RCC 7860 (cell line): ENCODE data around the gene SDSL.

ENCODE experiments used
- DNase-seq: peaks from one replicate; pipeline ENCODE4 v3.0.0-alpha.2; 2015; ENCODE audit warnings: low spot score
- FAIRE-seq: peaks from 2 replicates; lab custom pipeline; 2012; peaks lifted over from hg19 to GRCh38; lab: Jason Lieb, UNC

SDSL gene

DNA sequence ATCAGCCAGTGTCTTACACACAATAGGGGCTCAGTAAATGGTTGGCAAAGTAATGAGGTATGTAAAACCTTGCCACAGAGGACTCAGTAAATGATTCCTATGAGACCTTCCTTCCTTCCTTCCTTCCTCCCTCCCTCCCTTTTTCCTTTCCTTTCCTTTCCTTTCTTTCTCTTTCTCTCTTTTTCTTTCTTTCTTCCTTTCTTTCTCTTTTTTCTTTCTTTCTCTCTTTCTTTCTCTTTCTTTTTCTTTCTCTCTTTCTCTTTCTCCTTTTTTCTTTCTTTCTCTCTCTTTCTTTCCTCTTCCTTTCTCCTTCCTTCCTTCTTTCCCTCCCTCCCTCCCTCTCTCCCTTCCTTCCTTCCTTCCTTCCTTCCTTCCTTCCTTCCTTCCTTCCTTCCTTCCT is 26.0 kb upstream of the SDSL start:
- DNase-seq (no peak), FAIRE-seq (no peak)

DNA sequence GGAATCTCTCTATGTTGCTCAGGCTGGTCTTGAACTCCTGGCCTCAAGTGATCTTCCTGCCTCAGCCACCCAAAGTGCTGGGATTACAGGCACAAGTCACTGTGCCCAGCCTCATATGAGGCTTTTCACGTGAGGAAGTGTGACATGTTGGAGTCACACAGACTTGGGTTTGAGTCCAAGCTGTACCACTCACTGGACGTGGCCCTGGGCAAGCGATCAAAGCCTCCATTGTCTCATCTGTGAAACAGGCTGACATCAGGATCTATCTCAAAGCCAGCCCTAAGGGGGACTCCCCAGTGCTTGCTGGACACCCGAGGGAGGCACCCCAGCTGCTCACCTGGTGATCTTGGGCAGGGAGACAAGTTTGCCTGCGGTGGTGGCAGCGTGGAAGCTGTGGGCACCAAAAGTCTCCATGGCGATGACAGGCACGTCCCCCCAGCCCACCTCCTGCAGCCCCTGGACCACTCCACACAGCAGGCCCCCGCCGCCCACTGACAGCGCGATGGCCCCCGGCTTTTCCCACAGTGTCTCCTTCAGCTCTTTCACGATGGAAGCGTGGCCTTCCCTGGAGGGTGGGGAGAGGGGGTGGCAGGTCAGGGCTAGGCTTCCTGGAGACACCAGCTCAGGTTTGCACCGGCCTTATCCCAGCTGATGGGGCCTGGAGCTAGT is 25.2 kb upstream of the SDSL start:
- no peak for DNase-seq
- FAIRE-seq: no peak

DNA sequence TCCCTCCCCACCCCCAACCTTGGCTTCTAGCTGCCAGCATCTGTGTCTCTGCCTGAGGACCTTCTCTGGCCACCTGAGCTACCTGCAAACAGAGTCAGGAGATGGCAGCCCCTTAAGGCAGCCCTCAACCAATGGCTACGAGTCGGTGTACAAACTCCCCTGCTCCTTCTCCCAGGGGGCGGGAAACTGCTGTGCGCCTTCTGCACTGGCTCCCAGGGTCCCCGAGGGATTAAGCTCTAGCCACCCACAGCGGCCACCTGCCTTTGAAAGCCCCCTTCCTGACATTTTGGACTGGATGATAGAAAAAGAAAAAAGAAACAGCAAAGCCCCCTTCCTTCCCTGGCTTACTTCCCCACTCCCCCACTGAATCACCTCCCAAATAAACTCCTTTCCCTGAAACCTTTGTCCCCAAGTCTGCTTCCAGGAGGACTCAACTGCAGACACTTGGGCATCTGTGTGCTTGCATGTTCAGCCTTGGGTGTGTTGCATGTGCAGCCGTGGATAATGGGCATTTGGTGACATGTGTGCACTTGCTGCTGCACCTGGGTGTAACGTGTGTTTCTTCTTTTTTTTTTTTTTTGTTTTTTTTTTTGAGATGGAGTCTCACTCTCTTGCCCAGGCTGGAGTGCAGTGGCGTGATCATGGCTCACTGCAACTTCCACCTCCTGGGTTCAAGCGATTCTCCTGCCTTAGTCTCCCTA is 24.5 kb upstream of the SDSL start:
- FAIRE-seq (no peak), DNase-seq (no peak)

DNA sequence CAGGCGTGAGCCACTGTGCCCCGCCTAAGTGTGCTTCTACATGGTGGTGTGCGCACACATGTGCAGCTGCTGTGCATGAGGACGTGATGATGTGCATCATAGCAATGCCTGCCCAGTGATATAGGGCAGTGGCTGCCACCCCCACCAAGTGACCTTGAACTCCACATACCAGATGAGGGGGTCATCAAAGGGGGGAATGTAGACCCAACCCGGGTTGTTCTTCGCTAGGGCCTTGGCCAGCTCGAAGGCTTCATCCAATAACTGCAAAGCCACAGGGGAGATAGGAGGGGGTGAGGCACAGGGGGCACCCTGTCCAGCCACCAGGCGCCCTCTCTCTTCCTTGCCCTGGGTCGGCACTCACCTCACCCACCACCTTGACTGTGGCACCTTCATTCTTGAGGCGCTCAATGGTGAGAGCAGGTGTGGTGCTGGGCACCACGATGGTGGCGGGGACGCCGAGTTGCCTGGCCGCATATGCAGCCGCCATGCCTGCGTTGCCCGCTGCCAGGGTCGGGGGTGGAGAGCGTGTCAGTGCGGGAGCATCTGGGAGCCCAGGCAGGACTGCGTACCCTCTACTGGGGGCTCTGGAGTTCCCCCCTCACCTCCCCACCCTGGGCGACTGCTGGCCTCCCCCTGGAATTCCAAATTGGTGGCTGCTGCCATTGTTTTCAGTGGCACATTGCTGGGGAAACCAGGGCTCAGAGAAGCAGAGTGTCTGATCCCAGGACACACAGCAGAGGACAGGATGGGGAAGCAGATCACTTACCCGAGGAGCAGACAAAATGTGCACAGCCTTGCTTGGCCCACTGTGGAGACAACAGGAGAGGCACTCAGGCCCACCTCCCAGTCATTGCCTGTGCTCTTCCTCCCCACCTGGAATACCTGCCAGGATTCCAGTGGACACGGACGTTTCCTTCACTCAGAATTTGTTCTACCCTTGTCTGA is 23.6 kb upstream of the SDSL start:
- FAIRE-seq: no peak
- DNase-seq: no peak

DNA sequence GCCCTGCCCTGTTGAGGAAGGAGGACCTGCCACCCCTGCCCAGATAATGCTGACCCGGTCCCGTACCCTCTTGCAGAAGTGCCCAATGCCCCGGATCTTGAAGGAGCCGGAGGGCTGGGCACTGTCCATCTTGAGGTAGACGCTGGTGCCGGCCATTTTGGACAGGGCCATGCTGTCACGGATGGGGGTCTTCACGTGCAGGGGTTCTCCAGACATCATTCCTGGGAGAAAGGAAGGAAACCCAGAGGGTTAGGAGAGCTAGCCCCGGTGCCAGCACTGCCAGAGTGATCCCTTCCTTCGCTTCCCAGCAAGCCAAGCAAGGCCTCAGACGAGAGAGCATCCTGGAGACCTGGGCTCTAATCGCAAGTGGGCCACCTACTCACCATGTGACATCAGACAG is 22.7 kb upstream of the SDSL start:
- FAIRE-seq (no peak), DNase-seq (no peak)

DNA sequence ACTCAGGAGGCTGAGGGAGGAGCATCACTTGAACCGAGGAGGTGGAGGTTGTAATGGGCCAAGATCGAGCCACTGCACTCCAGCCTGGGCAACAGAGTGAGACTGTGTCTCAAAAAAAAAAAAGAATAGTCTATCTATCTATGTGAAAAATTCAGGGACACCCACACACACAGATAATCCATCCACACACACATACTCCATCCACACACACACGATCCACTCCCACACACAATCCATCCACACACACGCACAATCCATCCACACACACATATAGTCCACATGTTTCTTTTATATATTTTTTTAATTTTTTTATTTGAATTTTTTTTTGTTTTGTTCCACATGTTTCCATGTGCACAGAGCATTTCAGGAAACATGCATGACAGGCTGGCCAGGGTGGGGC is 21.8 kb upstream of the SDSL start:
- no peak for FAIRE-seq
- DNase-seq: no peak

DNA sequence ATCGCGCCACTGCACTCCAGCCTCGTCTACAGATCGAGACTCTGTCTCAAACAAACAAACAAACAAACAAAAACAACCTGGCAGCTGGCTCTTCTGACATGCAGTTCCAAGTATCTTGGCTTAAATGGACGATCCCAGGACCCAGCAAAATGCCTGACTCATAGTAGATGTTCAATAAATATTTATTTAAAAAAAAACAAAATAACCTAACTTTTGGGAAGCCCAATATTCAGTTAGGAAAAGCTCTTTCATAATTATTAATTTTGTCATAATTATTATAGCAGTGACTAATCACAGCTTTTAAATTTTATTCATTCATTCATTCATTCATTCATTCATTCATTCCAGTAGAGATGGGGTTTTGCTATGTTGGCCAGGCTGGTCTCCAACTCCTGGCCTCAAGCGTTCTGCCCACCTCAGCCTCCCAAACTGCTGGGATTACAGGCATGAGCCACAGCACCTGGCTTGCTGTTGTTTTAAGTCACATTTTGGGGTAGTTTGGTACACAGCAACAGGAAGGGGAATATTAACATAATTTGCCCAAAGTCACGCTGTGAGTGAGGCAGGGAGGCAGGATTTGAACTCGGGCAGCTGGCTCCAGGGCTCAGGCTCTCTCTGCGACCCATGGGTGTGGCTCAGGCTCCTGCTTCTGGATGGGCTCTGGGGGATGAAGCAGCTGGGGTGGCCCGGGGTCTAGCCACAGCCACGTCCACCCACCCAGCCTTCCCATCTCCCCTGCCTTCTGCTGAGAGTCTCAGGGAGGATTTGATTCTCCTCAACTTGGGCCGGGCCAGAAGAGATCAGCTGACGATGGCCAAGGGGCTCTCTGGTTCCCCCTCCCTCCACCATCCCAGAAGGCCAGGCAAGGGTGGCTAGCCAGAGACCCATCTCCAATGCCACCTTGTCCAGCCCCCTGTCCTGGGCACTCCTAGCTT is 20.8 kb upstream of the SDSL start:
- FAIRE-seq: no peak
- DNase-seq: no peak

DNA sequence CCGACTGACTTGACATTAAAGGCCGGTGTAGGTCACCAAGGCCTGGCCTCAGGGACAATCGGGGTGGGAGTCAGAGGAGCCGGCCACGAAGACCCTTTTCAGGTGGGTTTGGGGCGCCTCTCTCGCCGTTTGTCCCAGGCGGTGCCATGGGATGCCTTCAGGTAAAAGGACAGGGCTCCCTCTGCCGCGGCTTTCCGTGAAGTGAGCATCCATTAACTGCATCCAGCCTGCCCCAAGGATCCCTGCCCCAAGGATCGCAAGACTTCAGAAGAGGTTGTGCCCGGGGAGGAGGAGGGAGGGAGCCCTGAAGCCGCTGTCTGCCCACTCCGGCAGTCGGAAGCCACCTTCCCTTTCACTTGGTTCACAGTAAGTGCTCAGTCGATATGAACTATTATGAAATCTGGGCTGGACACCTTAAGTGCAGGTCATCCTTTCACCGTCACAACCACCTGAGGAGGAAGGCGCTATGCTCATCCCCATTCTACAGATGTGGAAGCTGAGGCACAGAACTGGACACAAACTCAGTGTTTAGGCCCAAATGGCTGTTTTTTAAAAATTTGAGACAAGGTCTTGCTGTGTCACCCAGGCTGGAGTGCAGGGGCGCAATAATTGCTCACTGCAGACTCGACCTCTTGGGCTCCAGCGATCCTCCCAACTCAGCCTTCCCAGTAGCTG is 19.5 kb upstream of the SDSL start:
- DNase-seq: no peak
- FAIRE-seq: no peak

DNA sequence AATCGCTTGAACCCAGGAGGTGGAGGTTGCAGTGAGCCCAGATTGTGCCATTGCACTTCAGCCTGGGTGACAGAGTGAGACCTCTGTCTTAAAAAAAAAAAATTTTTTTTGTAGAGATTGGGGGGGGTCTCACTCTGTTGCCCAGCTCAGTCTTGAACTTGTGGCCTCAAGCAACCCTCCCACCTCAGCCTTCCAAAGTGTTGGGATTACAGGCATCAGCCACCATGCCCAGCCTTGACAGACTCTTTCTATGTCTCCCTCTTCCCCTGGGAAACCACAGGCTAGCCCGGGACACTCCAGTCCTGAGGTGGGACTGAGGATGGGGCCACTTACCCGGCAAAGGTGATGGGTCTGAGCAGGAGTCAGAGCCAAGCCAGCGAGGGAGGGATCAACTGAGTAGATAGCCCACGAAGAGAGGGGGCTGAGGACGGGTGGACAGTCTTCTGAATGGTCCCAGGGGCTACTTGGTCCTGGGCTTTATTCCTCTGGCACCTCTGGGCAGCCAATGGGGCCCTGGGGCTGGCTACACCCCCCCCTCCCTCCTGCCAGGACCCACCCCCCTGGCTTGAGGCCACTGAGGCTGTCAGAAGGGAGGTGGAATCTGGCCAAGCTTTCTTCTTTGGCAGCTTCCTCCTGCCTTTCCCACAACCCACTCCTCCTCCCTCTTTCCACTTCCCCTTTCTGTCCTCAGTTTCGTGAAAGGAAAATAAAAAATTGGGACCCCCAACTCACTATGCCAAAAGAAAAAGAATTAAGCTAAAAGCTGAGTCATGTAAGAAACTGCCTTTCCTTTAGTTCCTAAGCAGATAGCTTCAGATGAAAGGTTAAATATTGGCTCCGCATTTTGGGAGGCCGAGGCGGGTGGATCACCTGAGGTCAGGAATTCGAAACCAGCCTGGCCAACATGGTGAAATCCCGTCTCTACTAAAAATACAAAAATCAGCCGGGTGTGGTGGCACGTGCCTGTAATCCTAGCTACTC is 18.5 kb upstream of the SDSL start, which contains the start of gene SDS:
TSS of gene SDS (minus strand) at position 453 of the 981 bp plus-strand sequence. CDS start 4,179 bp downstream, outside the sequence.
- FAIRE-seq: no peak

DNA sequence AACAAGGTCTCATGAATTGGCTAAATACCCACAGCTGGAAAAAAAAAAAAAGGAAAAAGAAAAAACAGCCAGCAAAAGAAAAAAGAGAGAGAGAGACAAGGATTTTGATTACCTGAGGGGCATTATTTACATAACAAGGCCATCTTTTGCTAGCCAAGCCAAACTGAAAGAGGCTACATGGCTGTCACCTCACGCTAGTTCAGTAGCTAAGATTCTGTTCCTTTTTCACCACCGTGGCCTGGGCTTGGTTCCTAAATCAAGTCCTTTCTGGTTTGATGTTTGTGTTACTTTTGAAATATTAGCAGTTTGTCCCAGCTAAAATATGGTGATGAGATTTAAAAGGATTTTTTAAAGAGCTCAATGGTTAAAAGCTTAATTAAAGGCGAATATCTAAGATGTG is 16.5 kb upstream of the SDSL start:
- no peak for FAIRE-seq
- no peak for DNase-seq

More for the DNA sequence above, 18.5 kb upstream of the SDSL start, which contains the start of gene SDS:
- DNase-seq: no peak

DNA sequence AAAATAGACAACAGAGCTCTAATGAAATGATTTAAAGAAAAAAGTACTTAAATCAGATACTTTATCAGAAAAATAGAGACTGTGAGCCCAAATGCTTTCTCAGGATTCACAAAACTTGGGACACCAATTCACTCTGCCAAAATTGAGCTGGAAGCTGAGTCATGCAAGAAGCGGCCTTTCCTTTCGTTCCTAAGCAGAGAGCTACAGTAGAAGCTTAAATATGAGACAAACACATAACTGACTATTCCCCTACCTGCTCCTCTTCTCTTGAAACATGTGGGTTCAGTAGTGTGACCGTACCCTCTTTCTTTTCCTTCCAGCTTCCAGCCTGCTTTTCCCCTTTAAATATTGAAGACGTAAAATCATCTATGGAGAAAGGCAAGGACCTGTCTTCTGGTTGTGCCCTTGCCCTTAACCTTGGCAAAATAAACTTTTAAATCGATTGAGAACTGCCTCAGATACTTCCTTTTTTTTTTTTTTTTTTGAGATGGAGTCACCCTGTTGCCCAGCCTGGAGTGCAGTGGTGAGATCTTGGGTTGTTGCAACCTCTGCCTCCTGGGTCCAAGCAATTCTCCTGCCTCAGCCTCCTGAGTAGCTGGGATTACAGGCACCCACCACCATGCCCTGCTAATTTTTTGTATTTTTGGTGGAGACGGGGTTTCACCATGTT is 14.1 kb upstream of the SDSL start:
- FAIRE-seq (no peak), DNase-seq (no peak)

DNA sequence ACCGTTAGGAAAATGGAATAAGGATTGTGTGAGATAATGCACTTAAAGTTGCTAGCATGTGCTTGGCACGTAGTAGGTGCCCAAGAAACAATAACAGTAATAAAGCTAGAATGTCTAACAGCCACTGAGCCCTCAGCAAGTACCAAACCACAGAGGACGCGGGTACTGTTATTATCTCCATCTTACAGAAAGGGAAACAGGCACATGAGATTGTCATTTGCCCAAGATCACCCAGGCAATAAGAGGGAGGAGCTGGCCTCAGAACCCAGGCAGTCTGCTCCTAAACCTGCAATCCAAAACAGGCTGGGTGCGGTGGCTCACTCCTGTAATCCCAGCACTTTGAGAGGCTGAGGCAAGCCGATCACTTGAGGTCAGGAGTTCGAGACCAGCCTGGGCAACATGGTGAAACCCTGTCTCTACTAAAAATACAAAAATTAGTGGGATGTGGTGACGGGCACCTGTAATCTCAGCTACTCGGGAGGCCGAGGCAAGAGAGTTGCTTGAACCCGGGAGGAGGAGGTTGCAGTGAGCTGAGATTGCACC is 13.4 kb upstream of the SDSL start:
- no peak for DNase-seq
- no peak for FAIRE-seq

DNA sequence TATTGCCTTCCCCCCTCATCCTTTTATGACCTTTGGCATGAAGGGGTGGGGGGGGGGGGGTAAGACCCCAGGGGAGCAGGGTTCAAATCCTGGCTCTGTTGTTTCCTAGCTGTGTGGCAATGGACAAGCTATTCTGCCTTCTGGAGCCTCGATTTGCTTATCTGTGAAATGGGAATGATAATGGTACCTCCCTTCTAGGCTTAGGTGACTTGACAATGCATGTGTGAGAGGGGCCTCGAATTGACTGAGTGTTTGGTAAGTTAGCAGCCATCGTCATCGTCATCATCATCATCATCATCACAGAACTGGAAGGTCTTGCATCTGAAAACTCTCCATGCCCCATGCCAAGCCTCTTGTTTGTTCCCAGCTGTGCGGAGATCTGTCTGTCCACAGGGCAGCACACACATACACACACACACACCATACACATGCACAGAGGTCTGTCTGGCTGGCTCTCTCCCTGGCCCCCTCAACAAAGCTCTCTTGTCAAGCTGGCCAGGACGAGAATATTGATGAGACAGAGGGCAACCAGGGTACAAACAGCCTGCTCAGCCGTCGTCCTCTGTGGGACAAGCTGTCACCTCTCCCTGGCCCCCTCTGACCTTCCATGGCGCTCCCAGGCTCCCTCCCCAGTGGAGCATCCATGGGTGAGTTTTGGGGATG is 12.6 kb upstream of the SDSL start:
- FAIRE-seq: no peak
- DNase-seq: no peak

DNA sequence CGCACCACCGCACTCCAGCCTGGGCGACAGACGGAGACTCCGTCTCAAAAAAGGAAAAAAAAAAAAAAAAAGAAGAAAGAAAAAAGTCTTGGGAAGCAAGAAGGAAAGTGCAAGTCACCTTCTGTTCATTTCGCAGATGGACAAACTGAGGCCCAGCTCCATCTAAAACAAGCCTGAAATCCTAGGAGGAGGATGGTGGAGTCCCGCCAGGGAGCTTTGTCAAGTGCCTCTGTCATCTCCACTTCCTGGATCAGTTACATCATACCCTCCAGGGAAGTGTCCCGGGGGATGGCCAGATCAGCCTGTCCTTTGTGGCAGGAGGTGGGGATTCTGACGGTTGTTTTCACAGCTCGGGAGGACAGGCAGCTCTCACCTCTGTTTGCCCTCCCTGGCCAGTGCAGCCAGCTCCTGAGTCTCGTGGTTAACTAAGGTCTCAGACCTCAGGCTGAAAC is 8.7 kb upstream of the SDSL start:
- FAIRE-seq (no peak), DNase-seq (peak; percentile 32)

DNA sequence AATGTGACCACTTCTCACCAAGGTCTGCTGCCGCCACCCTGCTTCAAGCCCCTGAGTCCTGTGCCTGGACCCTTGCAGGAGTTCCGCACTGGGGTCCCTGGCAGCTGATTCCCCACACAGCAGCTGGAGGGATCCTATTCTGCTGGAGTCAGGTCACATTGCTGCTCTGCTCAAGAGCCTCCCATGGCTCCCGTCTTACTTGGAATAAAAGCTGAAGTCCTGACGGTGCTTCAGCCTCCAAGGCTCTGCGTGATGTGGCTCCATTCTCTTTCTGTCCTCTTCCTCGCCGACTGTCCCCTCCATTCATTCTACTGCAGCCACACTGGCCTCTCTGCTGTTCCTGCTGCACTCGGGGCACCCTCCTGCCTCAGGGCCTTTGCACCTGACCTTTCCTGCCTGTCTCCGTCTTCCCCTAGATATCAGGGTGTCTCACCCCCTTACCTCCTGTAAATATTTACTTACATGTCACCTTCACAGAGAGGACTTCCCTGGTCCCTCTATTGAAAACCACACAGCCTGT is 7.6 kb upstream of the SDSL start:
- DNase-seq: no peak
- FAIRE-seq: no peak

DNA sequence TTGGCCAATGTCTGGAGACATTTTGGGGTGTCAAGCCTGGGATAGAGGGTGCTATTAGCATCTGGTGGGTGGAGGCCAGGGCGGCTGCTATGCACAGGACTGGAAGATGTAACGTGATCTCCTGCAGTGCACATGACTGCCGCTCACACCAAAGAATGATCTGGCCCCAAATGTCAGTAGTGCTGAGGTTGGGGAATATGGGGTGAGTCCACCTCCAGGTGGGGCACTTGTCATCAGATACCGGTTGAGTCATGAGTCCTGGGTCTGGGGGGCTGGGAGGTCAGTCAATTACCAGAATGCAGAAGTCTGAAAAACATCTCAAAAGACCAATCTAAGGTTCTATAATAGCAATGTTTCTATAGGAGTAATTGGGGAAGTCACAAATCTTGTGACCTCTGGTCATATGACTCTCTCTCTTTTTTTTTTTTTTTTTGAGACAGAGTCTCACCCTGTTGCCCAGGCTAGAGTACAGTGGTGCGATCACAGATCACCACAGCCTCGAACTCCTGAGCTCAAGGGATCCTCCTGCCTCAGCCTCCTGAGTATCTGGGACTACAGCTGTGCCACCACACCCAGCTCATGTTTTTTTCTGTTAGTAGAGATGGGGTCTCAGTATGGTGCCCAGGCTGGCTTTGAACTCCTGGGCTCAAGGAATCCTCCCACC is 6.0 kb upstream of the SDSL start:
- no peak for DNase-seq
- FAIRE-seq: no peak
